Hepatocyte (in vitro differentiated cells): Measurements from ENCODE around the gene COL13A1. TPM values are rescaled to one million over a fixed set of nuclear protein-coding genes. Genes with fewer than 3 reads are reported as not detected.

Experiments used
- DNase-seq: peaks from one replicate; pipeline ENCODE4 v3.0.0-alpha.2; 2016; ENCODE audit warnings: low spot score
- H2AFZ ChIP-seq: fragments of 200-600 bp; sonication (generic); 2 replicates; pipeline ENCODE4 v1.6.0; 2016; ENCODE audit warnings: antibody characterized with exemption, mild to moderate bottlenecking
- H3K27ac ChIP-seq: fragments of 200-600 bp; sonication (generic); 2 replicates; pipeline ENCODE4 v1.5.1; 2016; ENCODE audit warnings: mild to moderate bottlenecking
- H3K27me3 ChIP-seq: fragments of 200-600 bp; sonication (generic); 2 replicates; pipeline ENCODE4 v1.6.1; 2016
- H3K36me3 ChIP-seq: fragments of 200-600 bp; sonication (generic); replicated peaks from 2 replicates; pipeline ENCODE4 v1.5.1; 2016; ENCODE audit warnings: low read depth; ENCODE audit not compliant: insufficient read depth
- H3K4me1 ChIP-seq: fragments of 200-600 bp; sonication (generic); 2 replicates; pipeline ENCODE4 v1.5.1; 2016; ENCODE audit warnings: mild to moderate bottlenecking, moderate library complexity; ENCODE audit not compliant: insufficient read depth
- H3K4me2 ChIP-seq: fragments of 200-600 bp; sonication (generic); 2 replicates; pipeline ENCODE4 v1.6.0; 2016
- H3K4me3 ChIP-seq: fragments of 200-600 bp; sonication (generic); 2 replicates; pipeline ENCODE4 v1.5.1; 2016; ENCODE audit warnings: mild to moderate bottlenecking
- H3K79me2 ChIP-seq: fragments of 200-600 bp; sonication (generic); 2 replicates; pipeline ENCODE4 v1.6.0; 2017; ENCODE audit warnings: mild to moderate bottlenecking
- H3K9me2 ChIP-seq: fragments of 200-600 bp; sonication (generic); replicated peaks from 2 replicates; pipeline ENCODE4 v1.6.0; 2017; ENCODE audit warnings: mild to moderate bottlenecking; ENCODE audit not compliant: insufficient read depth
- H3K9me3 ChIP-seq: fragments of 200-600 bp; sonication (generic); 2 replicates; pipeline ENCODE4 v1.5.1; 2016; ENCODE audit warnings: low read depth, mild to moderate bottlenecking
- H4K20me1 ChIP-seq: fragments of 200-600 bp; sonication (generic); 2 replicates; pipeline ENCODE4 v1.6.0; 2016; ENCODE audit warnings: mild to moderate bottlenecking; ENCODE audit not compliant: insufficient read depth, poor library complexity, severe bottlenecking
- EZH2 ChIP-seq: fragments of 200-600 bp; sonication (generic); IDR thresholded peaks from 2 replicates; pipeline ENCODE4 v1.6.1; 2016; ENCODE audit warnings: antibody characterized with exemption, mild to moderate bottlenecking, borderline replicate concordance
- EZH2phosphoT487 ChIP-seq: fragments of 200-600 bp; sonication (generic); IDR thresholded peaks from one replicate; pipeline ENCODE4 v1.6.1; 2018; ENCODE audit warnings: antibody characterized with exemption, mild to moderate bottlenecking, low read depth, moderate library complexity; ENCODE audit not compliant: unreplicated experiment, severe bottlenecking
- WGBS: methylation state at CpG from one replicate; pipeline ENCODE4 v1.1.6; 2016; ENCODE audit warnings: low lambda C conversion rate; ENCODE audit errors: missing lambda C conversion rate; 5-methylcytosine and 5-hydroxymethylcytosine counted together
- polyA plus RNA-seq: library from polyadenylated mRNA; unstranded; fragments of >200 nt; fragmentation: Nextera tagmentation; extraction: Ambion mirVana; gene quantifications from 2 replicates; pipeline ENCODE4 v1.2.1, GENCODE V29; 2016
- total RNA-seq: library from RNA; depleted of rRNA; stranded (reverse); fragments of >200 nt; gene quantifications from 2 replicates; pipeline ENCODE4 v1.2.3, GENCODE V29; 2014
- TF ChIP-seq, protein P1 (sequence below): fragments of 200-600 bp; sonication (generic); IDR thresholded peaks from 2 replicates; pipeline ENCODE4 v1.5.1; 2016; ENCODE audit warnings: antibody characterized with exemption, mild to moderate bottlenecking; ENCODE audit not compliant: poor library complexity

The COL13A1 gene
- total and polyA plus RNA-seq, 2 experiments from 2014 or later: 4.5 to 8.5 TPM

DNA sequence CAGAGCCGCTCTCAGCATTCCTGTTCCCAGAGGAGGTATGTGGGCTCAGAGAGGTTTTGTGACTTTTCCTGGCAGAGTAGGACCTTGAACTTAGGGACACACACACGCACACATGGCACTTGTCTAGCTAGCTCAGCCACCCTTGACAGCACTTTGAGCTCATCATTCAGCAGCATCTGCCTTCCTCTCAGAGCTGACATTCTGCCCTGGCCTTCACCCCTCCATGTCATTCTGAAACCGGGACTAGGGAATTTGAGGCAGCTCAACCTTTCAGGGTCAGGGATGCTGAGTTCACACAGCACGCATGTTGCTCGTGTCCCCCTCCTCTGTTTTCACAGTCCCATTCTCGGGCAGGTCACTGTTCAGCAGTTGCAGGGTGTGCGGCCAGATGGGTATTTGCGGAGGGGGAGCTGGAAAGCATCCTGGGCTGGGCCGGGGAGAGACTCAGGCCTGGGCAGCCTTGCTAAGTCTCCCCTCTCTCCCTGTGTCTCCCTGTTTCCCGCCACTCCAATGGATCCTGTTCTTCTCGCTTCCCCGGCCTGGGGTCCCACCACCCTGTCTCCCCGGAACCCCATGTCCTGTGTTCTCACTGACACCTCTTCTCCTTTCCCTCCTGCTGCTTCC, 78.0 kb downstream of the COL13A1 start:
- DNase-seq: no peak
- H3K79me2 ChIP-seq: no peaks in the 10 kb centered on the region
- no peak overlapping the region for H2AFZ ChIP-seq
- H3K27ac ChIP-seq: no peak overlapping the region
- no peaks in the 10 kb centered on the region for H4K20me1 ChIP-seq
- no peak overlapping the region for H3K4me3 ChIP-seq
- 81% methylated on average over 13 of the region's 13 CpGs for WGBS
- H3K4me2 ChIP-seq: no peak overlapping the region
- H3K9me3 ChIP-seq: no peaks in the 10 kb centered on the region
- TF ChIP-seq EZH2phosphoT487 (no peak), EZH2 (no peak)
- TF ChIP-seq, protein P1, sequence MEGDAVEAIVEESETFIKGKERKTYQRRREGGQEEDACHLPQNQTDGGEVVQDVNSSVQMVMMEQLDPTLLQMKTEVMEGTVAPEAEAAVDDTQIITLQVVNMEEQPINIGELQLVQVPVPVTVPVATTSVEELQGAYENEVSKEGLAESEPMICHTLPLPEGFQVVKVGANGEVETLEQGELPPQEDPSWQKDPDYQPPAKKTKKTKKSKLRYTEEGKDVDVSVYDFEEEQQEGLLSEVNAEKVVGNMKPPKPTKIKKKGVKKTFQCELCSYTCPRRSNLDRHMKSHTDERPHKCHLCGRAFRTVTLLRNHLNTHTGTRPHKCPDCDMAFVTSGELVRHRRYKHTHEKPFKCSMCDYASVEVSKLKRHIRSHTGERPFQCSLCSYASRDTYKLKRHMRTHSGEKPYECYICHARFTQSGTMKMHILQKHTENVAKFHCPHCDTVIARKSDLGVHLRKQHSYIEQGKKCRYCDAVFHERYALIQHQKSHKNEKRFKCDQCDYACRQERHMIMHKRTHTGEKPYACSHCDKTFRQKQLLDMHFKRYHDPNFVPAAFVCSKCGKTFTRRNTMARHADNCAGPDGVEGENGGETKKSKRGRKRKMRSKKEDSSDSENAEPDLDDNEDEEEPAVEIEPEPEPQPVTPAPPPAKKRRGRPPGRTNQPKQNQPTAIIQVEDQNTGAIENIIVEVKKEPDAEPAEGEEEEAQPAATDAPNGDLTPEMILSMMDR: no peak
- H3K4me1 ChIP-seq: peaks cover 5% of the 10 kb centered on the region
- H3K9me2 ChIP-seq: no peaks in the 10 kb centered on the region
- H3K36me3 ChIP-seq: no peaks in the 10 kb centered on the region
- H3K27me3 ChIP-seq: no peaks in the 10 kb centered on the region

DNA sequence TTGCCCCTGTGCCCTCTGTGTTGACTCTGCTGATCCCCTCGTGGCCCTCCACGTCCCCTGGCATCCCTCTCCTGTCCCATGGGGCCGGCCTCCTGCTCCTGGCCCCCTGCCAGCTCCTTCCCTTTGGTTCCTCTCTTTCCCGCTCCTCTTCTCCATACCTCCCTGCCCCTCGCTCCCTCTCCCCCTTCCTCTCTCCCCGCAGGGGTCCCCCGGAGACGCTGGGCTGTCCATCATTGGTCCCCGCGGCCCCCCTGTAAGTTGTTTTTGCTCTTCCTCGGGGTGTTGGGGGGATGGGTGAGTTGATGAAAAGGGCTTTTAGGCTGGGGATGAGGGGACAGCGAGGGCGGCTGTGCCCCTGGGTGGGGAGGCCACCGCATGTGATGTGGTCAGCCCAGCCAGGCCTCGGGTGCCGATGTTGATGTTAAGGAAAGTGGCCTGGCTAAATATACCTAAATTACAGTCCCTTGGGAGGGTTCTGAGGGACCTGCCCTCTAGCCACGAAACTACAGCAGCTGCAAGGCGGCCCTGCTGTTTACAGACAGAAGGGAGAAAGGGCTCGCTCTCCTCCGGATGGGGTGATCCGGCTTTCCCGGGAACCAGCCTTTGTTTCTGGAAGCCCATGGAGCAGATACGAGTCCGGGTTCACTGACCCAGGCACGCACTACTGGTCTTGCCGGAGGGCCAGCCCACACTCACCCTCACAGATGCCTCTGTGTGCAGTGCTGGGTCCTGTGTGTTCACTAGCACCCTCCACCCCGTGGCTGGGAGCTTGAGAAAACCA, 78.8 kb downstream of the COL13A1 start:
- TF ChIP-seq, protein P1: no peak
- TF ChIP-seq EZH2: no peak
- no peak for TF ChIP-seq EZH2phosphoT487
- DNase-seq: no peak
- no peaks in the 10 kb centered on the region for H3K9me2 ChIP-seq
- H3K4me3 ChIP-seq: no peak overlapping the region
- H3K27me3 ChIP-seq: no peaks in the 10 kb centered on the region
- no peak overlapping the region for H3K27ac ChIP-seq
- H3K9me3 ChIP-seq: no peaks in the 10 kb centered on the region
- H3K4me2 ChIP-seq: no peak overlapping the region
- 55% methylated on average over 23 of the region's 27 CpGs for WGBS
- H3K79me2 ChIP-seq: no peaks in the 10 kb centered on the region
- H4K20me1 ChIP-seq: no peaks in the 10 kb centered on the region
- H3K4me1 ChIP-seq: peaks cover 5% of the 10 kb centered on the region
- no peak overlapping the region for H2AFZ ChIP-seq
- H3K36me3 ChIP-seq: no peaks in the 10 kb centered on the region

DNA sequence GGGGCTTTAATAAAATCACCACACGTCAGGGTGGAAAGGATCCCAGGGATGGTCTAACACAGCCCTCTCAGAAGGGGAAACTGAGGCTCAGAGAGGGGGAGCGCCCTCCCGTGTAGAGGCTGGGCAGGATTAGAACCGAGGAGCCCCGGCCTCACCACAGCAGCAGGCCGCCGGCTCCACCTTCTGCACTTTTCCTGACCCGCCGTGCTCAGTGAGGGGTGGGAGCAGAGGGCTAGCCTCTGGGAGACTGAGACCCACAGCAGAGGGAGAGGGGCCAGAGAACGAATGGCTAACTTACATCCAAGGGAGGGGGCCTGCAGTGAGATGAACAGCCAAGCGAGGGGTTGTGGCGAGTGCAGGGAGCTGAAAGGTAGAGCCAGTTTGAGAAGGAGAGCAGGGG, 79.5 kb downstream of the COL13A1 start:
- Histone ChIP-seq H3K36me3 (no peaks in the 10 kb centered on the region), H3K27me3 (no peaks in the 10 kb centered on the region), H3K4me2 (no peak overlapping the region), H3K27ac (no peak overlapping the region), H3K4me1 (peaks cover 5% of the 10 kb centered on the region), H3K4me3 (no peak overlapping the region), H2AFZ (no peak overlapping the region), H3K9me3 (no peaks in the 10 kb centered on the region), H4K20me1 (no peaks in the 10 kb centered on the region), H3K9me2 (no peaks in the 10 kb centered on the region), H3K79me2 (no peaks in the 10 kb centered on the region)
- no peak for DNase-seq
- TF ChIP-seq EZH2phosphoT487: no peak
- 86% methylated on average over 11 of the region's 12 CpGs for WGBS

DNA sequence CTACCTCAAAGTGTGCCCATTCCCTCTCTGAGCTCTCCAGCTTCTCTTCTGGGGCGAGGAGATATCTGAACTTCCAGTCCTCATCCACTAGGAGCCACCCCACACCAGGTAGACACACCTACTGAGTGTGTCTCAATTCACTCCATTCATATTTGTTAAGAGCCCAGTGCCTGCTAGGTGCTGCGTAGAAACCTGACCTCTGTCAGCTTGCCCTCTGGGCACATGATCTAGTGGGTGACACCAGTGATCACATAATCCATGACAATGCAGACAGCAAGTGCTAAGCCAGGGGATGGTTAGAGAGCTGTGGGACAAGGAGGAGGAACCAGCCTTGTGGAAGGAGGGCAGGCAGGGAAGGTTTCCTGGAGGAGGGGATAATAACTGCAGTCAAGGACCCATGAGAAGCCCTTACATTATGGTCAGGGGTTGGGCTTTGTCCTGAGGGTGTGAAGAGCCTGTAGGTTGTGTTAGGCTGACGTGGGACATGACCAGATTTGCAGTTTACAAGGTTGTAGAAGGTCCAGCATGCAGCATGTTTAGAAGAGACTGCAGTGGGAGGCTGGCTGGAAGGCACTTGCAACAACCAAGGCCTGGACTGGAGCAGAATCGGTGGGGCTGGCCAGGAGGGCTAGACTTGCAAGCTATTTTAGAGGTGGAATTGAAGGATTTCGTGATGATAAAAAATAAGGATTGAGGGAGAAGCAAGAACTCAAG, 81.8 kb downstream of the COL13A1 start:
- Histone ChIP-seq H2AFZ (no peak overlapping the region), H3K4me1 (peaks cover 2% of the 10 kb centered on the region), H3K9me2 (no peaks in the 10 kb centered on the region), H3K4me3 (no peak overlapping the region), H3K27ac (no peak overlapping the region), H3K36me3 (no peaks in the 10 kb centered on the region), H3K4me2 (no peak overlapping the region), H3K27me3 (no peaks in the 10 kb centered on the region), H3K79me2 (no peaks in the 10 kb centered on the region), H4K20me1 (no peaks in the 10 kb centered on the region), H3K9me3 (no peaks in the 10 kb centered on the region)
- no peak for TF ChIP-seq EZH2phosphoT487
- TF ChIP-seq, protein P1: peak; percentile 50
- WGBS: 84% methylated on average over 5 of the region's 5 CpGs
- peak; percentile 66 for DNase-seq
